CD4-positive, alpha-beta T cell treated with Interleukin-17A for 4 hours (primary cell): ENCODE results near the gene TBC1D1.

Experiments
- DNase-seq: peaks from one replicate; pipeline ENCODE4 v3.0.0-alpha.2; 2020; ENCODE audit warnings: mixed read lengths

Gene TBC1D1

GRCh38 chr4:38155589-38156294, 264.9 kb downstream of the TBC1D1 start:
- no peak for DNase-seq

DNA sequence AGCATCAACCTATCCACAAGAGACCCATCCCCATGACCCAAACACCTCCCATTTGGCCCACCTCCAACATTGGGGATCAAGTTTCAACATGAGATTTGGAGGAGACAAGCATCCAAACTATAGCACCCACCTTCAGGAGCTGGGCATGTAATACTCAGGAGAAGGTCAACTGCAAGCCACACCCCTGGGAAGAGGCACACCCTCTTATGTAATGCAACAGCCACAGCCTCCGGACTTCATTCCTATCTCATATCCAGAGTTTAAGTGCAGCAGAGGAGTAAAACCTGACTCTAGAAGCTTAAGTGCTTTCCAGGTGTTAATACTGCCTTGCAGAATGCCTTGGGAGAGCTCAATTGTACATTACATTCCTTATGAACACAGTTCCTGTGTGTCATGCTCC, 266.7 kb downstream of the TBC1D1 start:
- DNase-seq = no peak

- DNase-seq = peak; percentile 48
These were observed 269.8 kb downstream of the TBC1D1 start for GRCh38 chr4:38160487-38161207.

GRCh38 chr4:38161208-38162113, 270.6 kb downstream of the TBC1D1 start:
- DNase-seq = no peak

DNA sequence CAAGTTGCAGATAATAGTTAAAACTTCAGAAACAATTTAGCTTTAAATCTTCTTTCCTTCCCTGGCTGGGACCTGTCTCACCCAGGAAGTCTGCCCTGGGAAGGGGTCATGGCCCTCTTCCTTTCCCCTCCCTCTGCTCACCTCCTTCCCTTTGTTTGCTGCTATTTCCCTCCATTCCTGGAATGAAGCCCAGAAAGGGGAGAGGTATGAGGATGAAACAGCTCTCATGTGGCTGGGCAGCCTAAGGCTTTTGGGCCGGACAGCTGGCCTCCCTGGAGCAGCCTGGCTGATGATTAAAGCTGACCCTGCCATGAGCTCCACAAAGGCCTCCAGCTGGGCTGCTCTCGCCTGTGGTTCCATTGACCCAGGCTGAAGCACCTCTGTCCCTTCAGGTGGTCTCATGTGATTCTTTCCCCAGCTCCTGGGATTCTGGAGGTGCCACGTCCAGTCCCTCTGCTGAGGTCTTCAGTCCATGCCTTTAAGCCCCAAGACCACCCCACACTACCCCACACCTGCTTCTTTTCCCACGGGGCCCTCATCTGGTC, 271.4 kb downstream of the TBC1D1 start:
- no peak for DNase-seq

GRCh38 chr4:38163216-38164006, 272.5 kb downstream of the TBC1D1 start:
- DNase-seq = no peak

GRCh38 chr4:38164346-38164745, 273.5 kb downstream of the TBC1D1 start:
- no peak for DNase-seq

- DNase-seq = no peak
These were observed 275.2 kb downstream of the TBC1D1 start for GRCh38 chr4:38166082-38166481.

GRCh38 chr4:38166768-38167167, 275.9 kb downstream of the TBC1D1 start:
- DNase-seq = no peak

DNA sequence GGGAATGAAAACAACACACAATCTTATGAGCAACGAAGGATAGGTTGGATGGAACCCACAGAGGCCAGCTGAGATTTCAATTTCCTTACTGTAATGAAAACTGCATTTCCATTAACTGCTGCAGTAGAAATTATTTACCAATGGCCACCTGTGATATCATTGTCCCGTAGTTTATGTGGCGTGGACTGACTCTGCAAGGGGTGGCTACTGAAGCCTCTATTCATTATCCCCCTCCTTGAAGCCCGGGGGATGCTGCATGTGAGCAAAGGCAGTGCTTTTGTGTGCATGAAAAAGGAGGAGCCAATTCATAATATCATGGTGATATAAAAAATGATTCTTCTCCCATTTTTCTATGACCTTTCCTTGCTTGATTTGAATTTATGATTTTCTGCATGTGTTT, 277.1 kb downstream of the TBC1D1 start:
- DNase-seq = no peak

GRCh38 chr4:38169524-38169923, 278.6 kb downstream of the TBC1D1 start:
- DNase-seq = no peak

DNA sequence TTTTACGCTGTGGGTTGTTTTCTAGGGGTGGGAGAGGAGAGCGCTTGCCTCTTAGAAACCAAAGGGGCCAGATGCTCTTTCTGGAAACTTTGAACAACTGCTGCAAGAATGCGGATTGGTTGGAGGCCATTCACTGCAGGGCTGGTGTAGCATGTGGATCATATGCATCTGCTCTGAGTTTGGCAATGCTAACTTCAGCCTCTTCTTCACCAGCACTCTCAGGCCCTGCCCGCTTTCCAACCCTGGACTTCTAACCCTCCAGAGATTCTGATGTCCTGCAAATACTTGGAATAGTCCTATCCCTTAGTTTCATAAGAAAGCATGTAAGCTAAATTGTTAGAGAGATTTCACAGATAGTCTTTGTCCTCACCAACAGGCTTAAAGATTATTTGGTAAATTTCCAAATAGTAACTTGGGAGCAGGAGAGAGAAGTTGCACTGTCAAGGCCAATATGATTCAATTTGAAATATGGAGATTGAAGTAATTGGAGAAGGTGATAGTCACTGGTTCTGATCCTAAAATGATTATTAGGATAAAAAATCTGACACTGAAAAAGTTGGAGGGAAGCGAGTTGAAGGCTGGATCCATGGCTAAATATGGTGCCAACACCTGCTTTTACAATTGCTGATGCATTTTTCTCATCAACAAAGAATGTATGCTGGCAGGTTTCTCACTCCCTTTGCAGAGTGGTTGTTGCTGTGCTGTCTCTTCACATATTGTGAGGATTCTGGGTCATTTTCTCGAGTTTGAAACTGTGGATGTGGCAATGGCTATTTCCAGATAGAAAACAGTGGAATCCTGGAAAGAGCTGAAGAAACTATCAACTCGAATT, 279.7 kb downstream of the TBC1D1 start:
- DNase-seq = no peak

DNA sequence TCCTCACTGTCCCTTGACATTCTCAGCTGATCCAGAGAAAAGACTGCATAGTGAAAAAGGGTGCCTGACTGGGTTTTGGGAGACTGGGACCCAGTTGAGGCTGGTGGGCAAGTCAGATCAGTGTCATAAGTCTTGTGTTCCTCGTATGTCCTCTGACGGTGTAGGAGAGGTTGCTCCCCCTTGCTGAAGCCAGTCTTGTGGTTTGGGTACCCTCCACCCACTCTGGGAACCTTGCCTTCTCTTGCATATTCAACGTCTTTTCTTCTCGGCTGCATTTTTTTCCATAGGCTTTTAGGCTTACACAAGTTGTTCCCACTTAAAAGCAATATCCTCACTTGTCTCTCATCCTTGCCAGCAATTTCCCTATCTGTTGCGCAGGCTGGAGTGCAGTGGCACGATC, 281.2 kb downstream of the TBC1D1 start:
- no peak for DNase-seq

- DNase-seq = no peak
These were observed 283.1 kb downstream of the TBC1D1 start for GRCh38 chr4:38173935-38174518.

- no peak for DNase-seq
These were observed 283.9 kb downstream of the TBC1D1 start for GRCh38 chr4:38174801-38175200.

DNA sequence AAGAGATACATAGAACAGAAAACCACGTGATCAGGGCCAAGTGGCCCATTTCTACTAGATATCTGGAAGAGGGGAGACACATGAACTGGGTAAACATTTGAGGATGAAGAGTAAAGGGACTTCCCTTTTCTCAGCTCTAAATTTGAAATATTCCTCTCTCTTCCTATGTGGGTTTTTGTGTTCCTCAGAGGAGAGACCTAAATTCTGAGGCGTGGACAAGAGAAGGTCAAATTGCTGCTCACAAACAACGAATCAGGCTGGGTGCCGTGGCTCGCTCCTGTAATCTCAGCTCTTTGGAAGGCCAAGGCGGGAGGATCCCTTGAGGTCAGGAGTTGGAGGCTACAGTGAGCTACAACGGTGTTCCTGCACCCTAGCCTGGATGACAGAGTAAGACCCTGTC, 285.3 kb downstream of the TBC1D1 start:
- no peak for DNase-seq

DNA sequence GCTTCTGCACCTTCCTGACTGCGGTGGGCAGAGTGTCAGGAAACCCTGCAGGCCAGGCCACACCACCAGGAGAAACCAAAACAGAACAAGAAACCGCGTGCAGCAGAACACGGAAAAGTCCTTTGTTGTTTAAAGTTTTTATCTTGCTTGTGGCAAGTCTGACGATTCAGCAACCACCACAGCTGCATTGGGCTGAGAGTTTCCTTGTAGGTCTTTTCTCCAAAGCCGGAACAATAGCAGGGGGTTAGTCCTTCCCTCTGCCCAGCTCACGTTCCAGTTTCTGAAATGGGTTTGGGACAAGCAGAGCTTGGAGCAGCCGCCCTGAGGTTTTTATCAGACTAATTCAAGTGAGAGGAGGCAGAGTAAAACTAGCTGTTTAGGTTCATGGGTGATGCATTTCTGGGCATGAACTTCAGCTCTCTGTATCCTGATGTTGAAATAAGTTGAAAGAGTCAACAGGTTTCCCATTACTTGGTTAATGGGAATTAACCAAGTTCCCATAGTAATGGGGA, 286.2 kb downstream of the TBC1D1 start:
- DNase-seq = peak; percentile 66

DNA sequence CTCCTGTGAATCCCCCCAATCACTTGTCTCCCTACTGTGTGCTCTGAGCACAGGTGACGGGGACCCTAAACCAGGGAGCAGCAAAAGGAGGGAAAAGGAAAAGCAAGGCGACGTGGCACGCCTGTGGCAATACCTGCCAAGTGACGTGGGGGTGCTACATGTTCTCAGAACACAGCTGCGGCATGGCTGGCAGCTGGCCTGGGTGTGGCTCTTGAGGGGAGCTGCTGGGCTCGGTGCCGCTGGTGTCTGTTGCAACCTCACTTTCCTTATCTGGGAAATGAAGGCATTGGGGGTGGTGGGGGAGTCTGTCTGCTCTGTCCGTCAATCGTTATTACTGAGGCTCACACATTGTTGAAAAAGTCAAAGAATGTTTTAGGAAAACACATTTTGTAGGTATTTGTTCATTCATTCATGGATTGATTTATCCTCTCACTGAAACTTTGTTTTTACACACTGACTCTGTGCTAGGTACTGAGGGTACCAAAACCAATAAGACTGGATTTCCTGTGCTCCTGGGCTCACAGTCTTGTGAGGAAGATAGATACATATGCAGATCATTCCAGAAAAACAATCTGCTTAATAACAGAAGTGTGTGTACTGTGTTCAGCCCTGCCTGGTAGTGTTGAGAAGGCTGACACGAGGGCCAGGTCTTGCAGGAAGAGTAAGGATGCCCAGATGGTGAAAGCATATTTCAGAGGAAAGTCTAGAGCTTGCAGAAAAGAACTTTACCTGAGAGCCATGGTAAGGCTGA, 286.9 kb downstream of the TBC1D1 start:
- peak; percentile 68 for DNase-seq

DNA sequence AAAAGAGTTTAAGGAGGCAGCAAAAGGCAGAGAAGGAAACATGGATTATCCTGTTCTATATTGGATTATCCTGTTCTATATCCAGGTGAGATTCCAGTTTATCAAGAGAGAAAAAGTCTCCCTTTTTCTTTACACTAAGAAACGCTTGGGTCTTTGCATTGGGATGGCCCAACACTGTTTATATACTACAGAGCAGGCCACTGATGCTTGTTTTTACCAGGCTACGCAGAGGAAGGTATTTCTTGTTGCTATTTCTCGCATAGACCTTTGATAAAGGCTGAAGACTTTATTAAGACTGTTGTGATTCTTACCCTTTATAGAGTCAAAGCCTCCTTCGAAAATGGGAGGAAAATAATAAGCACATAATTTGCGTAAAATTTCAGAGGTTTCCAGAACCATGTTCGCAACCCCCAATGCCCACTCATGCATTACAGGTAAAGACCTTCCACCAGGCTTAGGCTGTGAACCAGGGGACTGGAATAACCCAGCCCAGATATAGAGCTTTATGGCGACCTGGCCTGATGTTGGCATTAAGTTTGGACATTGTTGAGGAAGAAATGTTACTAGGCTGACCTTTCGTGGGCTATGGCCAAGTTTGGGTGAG, 287.6 kb downstream of the TBC1D1 start:
- DNase-seq = no peak
